Effector CD8-positive, alpha-beta T cell (primary cell): ENCODE data around the gene SCML2.
"Not testable (repeated sequence)": the region's sequence is repeated elsewhere in the genome, so short reads cannot be mapped to it uniquely, and the experiment has no call there.

ENCODE experiments used
- DNase-seq: peaks from one replicate; lab custom pipeline; 2025; lab: John Stamatoyannopoulos, UW
- total RNA-seq, 4 experiments: gene quantifications; one replicate each; lab custom pipeline; 2026; lab: John Stamatoyannopoulos, UW

SCML2 gene
- total RNA-seq = 1.4 to 3.0 (median 1.7) reads per million in 4 experiments

- peak; percentile 2 for DNase-seq
Measured at GRCh38 chrX:18354369-18355223, at the start of gene SCML2. TSS of gene SCML2 (minus strand) at chrX:18354688. CDS start at chrX:18334071, 20,617 bp downstream.

GRCh38 chrX:18401848-18402213, 47.3 kb upstream of the SCML2 start:
- DNase-seq = no peak

GRCh38 chrX:18394477-18394876, 40.0 kb upstream of the SCML2 start:
- no peak for DNase-seq

DNA sequence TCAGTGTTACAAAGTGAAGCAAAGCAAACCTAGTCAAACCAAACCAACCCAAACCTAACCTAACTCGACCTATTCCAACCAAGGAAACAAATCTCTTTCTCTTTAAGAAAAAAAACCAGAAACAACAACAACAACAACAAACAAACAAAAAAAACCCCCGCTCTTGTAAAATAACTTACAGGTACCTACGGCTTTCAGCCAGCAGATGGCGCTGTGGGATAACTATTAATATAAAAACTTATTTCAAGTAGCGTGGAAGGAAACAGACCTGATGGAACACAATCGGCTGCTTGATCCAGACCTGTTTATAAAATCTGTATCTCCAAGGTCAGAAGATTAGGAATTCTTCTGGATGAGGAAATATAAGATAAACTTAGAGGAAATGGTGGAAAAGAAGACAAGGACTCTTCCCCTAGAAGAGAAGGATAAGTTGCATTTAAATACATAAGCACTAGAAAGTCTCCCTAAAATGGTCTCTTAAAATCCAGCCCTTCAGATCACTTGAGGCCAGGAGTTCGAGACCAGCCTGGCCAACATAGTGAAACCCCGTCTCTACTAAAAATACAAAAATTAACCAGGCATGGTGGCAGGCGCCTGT, 36.6 kb upstream of the SCML2 start:
- peak; percentile 63 for DNase-seq

GRCh38 chrX:18389966-18390365, 35.5 kb upstream of the SCML2 start:
- no peak for DNase-seq

DNA sequence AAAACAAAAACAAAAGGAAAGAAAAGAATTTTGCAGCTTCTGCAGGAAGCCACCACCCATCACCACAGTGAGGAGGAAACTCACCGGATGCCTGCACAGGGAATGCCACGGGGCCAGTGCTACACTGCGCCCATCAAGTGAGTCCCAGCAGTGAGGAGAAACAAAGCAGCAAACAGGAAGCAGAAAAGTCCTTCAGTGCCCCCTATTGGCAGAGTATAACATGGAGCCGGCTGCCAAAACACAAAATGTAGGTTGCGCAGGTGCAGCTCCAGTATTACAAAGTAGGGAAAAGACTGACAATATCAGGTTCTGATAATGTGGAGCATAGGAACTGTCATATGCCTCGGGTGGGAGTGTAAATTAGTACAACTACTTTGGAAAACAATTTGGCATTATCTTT, 23.3 kb upstream of the SCML2 start:
- no peak for DNase-seq

GRCh38 chrX:18375131-18375805, 20.8 kb upstream of the SCML2 start:
- DNase-seq = not testable (repeated sequence)

DNA sequence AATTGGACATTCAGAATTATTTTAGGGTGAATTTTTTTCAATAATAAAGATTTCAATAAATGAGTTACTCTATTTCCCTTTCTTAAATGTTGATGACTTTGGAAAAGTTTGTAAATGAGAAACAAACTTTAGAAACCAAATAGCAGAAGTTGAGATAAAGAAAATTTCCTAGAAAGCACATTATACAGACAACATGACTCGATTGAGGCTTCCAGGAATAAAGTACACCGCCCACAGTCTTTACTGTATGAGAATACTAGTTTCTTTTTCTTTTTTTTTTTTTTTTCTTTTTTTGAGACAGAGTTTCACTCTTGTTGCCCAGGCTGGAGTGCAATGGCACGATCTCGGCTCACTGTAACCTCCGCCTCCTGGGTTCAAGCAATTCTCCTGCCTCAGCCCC, 14.6 kb upstream of the SCML2 start:
- not testable (repeated sequence) for DNase-seq

DNA sequence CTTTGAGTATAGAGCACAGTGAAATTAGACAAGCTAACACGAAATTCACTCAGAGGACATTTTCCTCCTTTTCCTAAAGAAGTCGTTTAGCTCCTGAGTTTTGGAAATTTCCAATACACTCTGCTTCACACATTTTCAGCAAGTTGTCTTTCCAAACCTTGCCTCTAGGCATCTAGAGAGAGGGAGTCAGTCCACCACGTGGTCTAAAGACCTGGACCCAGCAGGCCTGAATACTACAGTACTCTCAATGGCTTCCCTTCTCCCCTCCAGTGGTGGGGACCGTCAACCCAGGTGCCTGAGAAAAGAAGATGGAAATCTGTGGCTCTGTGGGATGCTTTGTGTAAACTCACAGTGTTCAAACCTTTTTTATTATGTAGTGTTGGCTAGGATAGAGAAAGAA, 13.9 kb upstream of the SCML2 start:
- no peak for DNase-seq

GRCh38 chrX:18360867-18361266, 6.4 kb upstream of the SCML2 start:
- DNase-seq = no peak

DNA sequence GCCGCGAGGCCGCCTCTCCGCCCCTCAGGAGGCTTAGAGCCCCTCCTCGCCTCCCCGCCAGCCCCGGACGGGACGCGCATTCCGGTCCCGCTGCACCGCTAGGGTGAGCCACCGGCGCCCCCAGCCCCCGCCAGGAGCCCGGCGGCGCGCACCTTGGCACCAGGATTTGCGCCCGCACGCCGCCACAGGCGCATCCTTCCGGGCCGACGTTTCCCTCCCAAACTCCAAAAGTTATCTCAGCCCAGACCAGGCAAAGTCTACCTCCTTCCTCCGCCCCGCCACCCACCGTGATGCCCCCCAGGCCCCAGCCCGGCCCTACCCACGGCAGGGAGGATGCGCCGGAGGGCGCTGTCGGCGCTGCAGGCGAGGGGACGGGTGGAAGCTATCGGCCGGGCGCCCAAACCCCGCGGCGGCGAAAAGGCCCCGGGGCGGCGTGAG, 538 bp downstream of the SCML2 start:
- DNase-seq = no peak

DNA sequence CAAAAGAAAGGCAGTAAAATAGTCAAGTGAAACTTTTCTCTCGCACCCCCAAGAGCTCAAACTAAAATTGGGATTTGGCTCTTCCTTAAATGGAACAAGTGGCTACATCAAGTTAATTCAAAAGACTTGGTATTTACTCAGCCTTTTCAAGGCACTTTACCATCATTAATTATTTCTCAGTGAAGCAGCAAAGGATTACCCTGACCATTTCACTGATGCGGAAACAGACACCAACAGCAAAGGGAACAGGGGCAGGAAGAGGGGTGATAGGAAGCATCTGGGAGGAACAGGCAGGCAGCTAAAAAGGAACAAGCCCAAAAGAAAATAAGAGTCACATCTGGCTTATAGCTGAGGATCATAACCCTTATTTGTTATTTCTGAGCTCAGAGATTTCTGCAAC, 2.7 kb downstream of the SCML2 start:
- DNase-seq = no peak

DNA sequence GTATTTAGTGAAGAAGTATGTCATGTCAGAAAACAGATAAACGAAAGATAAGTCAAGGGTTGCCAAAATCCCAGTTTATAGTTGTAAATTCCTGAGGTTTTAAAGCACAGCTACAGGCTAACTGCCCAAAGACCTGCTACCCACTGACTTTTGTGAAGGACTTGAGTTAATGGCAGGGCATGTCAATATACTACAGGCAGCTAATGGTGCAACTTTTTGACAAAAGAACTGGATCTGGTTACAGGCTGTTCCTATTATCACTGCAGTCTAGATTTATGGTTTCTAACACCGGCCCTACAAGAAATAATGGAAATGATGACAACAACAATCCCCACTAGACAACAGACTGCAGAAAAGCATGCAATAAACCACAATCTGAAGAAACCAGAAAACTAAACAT, 6.4 kb downstream of the SCML2 start:
- no peak for DNase-seq

DNA sequence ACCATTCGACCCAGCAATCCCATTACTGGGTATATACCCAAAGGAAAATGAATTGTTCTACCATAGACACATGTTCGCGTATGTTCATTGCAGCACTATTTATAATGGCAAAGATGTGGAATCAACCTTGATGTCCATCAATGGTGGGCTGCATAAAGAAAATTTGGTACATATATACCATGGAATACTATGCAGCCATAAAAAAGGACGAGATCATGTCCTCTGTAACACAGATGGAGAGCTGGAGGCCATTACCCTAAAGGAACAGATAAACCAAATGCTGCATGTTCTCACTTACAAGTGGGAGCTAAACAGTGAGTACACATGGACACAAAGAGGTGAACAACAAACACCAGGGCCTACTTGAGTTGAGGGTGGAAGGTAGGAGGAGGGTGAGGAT, 45.1 kb downstream of the SCML2 start:
- no peak for DNase-seq

DNA sequence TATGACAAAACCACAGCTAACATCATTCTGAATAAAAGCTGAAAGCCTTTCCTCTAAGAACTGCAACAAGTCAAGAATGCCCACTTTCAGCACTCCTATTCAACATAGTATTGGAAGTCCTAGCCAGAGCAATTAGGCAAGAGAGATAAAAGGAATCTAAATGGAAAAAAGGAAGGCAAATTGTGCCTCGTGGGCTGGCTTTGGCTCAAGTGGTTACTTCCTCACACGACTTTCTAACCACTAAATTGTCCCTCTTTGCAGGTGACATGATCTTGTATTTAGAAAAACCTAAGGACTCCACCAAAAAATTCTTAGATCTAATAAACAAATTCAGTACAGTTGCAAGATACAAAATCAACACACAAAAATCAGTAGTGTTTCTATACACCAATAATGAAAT, 57.2 kb downstream of the SCML2 start:
- no peak for DNase-seq

GRCh38 chrX:18294893-18295292, 59.6 kb downstream of the SCML2 start:
- no peak for DNase-seq

GRCh38 chrX:18291006-18291545, 63.4 kb downstream of the SCML2 start:
- DNase-seq = no peak

- DNase-seq = no peak
Measured at GRCh38 chrX:18290200-18290599, 64.3 kb downstream of the SCML2 start.

DNA sequence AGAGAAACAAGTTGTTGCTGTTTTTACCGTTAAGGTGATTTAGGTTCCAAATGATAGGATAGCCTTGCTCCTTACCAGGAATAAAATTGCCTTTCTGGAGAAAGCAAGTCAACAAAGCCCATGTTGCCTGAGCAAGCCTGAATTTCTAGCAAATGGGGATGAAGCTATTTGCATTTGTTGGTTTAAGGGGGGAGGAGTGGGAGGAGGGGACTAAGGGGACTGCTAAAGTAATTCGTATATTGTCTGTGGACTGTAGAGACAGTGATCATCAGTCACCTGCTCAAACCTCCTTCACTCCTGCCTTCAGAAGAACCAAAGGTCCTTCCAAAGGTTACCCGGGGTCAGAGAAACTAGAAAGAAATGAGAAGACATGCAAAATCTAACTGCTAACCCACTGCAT, 65.8 kb downstream of the SCML2 start:
- DNase-seq = no peak

DNA sequence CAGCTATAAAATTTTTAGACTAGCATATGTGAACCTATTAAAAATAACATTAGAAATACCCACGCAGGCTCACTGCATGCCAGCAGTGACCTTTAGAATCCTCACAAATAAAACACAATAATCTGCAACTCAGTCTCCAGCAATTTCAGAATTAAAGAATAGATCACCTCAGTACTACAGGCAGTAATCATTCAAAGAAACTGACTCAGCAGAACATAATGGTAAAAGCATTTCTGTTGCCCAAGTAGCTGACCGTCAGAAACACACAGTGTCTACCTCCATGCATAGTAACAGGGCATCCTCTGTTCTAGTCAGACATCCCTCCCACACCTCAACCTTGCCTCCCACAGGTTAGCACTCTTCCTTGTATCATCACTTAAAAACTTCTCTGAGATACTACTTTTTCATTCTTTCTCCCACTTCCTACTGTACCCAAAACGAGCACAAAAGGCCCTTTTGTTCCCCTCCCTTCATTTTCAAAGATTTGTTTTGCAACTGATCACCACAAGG, 68.1 kb downstream of the SCML2 start:
- DNase-seq = no peak

- no peak for DNase-seq
Measured at GRCh38 chrX:18278449-18278848, 76.0 kb downstream of the SCML2 start.

DNA sequence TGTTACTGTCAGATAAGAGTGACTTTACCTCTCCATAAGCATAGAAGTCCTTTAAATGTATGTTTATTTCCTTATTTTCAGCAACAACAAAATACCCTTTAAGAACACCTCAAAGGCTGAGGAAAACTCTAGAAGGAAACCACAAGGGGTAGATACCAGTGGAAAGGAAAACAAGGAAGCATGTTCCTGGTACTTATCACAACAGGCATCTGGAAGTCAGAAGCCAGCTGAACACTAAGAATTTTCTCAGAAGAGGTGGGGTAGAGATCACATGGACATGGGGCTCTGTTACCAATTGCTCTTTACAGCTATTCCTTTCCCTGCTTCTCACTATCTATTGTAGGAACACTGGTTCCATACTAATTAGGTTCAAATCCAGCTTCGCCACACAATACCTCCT, 82.3 kb downstream of the SCML2 start:
- DNase-seq = no peak
